Fibroblast of skin of right quadriceps (primary cell): ENCODE measurements around the gene IPCEF1.
"Not testable (repeated sequence)": the region's sequence is repeated elsewhere in the genome, so short reads cannot be mapped to it uniquely, and the experiment has no call there.

Experiments
- DNase-seq: peaks from one replicate; pipeline ENCODE4 v3.0.0-alpha.2; 2013

Gene IPCEF1

DNA sequence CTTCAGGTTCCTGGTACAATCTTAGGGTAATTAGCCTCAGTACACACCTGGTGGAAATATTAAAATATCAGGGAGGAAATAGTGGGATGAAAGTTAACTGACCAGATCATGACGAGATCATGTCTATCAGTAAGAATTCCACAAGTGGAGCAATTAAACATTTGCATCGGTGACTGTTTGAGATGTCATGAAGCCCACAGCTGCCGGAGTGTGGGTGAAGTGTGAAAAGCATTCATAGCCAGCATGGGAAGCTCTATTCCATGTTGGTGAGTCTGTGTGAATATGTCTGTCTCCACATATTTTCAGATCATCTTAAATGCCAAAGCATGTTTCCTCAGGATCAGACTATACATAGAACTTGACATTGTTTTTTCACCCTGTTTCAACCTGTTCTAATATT, 142.8 kb downstream of the IPCEF1 start:
- no peak for DNase-seq

- DNase-seq = no peak
These were observed 145.9 kb downstream of the IPCEF1 start for GRCh38 chr6:154210678-154211077.

- DNase-seq = no peak
These were observed 147.0 kb downstream of the IPCEF1 start for GRCh38 chr6:154209555-154209954.

DNA sequence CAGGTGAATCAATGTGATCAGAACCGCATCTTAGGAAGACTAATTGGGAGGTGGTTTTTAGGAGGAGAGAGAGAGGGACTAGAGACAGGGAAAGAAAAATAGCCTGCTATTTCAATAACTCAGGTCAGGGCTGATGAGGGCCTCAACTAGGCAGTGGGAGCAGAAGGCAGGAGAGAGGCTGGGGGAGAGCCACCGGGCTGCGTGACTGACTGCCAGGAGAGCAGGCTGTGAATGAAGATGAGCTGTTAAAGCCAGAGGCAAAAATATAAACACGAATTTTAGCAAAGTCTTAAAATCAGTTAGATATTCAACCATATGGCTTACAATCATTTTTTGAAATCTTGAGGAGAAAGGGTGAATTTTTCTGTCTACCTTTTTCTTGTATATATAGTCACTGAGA, 149.6 kb downstream of the IPCEF1 start:
- DNase-seq = no peak

GRCh38 chr6:154206141-154206540, 150.5 kb downstream of the IPCEF1 start:
- no peak for DNase-seq

GRCh38 chr6:154202958-154203357, 153.6 kb downstream of the IPCEF1 start:
- no peak for DNase-seq

GRCh38 chr6:154202339-154202738, 154.3 kb downstream of the IPCEF1 start:
- DNase-seq = no peak

- DNase-seq = not testable (repeated sequence)
These were observed 154.9 kb downstream of the IPCEF1 start for GRCh38 chr6:154201688-154202087.

DNA sequence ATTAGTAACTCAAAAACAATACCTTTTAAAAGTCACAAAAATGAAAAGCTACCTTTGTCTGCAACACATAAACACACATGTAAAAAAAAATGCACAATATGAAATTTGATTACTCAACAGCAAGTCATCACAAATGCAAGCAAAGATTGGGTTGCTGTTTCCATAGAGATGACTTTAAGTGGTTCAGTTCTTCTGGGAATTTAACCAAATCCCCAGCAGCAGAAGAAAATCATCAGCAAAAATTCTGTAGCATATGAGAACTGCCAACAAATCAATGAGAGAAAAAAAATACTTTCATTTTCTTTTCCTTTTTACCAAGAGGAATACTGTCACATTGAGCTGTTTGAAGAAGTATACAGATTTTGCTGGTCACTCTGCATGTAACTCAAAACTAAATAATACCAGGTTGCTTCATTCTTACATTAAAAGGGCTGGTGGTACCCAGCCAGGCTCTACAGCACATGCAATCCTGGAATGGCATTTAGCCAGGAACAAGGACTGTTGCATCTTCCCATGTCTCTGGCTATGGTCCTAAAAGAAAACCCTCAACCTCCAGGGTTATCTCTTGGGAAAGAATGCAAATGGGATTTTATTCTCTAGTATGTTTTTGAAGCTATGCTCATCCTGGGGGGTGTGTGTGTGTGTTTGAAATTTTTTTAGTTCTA, 159.3 kb downstream of the IPCEF1 start:
- peak; percentile 70 for DNase-seq

DNA sequence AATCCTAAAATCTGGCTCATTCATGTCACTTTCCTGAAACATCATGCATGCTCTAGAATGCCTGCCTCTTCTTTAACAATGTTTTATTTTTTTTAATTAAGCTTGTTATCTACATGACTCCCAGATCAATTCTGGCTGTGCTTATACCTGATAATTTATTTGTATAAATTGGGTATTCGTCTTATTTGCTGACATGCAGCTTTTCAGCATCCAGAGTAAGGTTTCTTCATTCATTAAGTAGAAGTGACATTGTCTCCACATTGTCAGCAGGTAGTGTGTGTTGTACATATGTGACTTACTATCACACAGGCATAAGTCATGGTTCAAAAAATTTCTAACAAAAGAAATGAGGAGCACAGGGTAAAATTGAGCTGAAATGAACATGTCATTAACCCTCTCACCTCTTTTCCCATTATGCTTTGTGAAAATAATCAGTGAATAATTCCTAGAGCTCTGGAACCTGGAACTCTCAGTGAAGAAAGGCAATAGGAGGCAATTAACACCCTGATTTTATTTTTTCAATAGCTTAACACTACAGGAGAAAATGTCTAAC, 160.2 kb downstream of the IPCEF1 start:
- DNase-seq = no peak

DNA sequence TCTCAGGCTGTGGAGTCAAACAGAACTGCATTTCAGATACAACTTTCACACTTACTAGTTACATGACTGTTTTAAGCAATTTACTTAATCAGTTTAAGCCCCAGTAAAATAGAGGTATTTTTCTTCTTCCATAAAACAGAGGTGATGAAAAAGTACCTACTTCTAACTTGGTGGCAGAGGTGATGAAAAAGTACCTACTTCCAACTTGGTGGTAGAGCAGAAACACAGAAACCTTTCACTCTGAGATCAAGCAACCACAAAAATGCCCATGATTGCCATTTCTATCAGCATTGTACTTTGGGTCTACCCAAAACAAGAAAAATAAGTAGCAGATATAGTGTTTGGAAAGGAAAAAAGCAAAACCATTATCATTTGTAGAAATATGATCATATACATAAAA, 168.9 kb downstream of the IPCEF1 start:
- DNase-seq = no peak

DNA sequence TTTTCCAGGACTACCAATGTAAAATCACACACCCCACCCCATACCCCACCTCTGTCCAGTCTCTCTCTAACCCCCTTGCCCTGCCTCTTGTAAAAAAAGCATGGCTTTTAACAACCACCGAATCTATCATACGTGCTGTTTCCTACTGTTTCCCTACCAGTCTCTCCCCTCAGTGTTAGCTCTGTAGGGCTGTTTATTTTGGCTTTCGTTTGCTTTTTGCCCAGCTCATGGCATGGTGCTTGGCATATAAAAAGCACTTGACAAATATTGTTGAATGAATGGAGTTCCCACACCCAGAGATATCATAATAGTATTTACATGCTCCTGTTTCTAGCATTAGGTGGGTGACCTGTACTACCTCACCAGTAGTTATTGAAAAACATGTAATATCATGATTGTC, 169.4 kb downstream of the IPCEF1 start:
- no peak for DNase-seq

DNA sequence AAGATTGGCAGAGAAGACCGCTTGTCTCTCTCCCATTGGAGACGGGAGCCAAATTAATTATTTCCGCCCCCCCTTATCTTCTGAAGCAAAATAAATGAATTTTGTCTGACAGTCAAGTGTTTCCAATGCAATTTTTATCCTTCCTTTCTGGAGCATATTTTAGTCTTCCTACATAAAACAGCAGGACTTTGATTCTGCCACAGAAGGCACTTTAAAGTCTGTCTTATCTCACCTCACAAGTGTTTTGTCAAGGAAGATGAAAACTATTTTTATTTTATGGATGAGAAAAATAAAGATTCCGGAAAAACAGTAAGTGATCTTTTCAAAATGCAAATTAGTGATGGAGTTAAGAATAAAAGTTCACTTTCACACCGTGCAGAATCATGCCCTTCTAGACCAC, 177.2 kb downstream of the IPCEF1 start:
- DNase-seq = no peak

GRCh38 chr6:154172393-154172792, 184.2 kb downstream of the IPCEF1 start:
- not testable (repeated sequence) for DNase-seq

DNA sequence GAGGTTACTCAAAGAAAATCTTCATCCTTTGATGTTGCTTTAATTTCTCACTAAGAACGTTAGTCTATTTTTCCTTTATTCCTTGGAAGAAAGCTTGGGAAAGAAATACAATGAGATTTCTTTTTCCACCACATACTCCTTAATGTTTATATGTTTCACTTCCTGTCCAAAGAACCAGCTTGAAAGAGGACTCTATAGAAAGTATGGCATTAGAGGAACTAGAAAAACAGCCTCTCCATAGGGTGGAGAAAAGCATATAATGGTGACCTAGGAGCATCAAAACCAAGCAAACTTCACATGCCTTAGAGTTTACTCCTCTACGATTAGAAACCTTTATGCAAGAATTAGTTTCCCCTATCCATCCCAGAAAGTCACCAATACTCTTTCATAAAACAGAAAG, 186.5 kb downstream of the IPCEF1 start:
- DNase-seq = no peak

GRCh38 chr6:154169193-154169847, 187.3 kb downstream of the IPCEF1 start:
- DNase-seq = no peak

GRCh38 chr6:154167126-154167525, 189.5 kb downstream of the IPCEF1 start:
- DNase-seq = no peak

- no peak for DNase-seq
These were observed 190.5 kb downstream of the IPCEF1 start for GRCh38 chr6:154166140-154166539.

DNA sequence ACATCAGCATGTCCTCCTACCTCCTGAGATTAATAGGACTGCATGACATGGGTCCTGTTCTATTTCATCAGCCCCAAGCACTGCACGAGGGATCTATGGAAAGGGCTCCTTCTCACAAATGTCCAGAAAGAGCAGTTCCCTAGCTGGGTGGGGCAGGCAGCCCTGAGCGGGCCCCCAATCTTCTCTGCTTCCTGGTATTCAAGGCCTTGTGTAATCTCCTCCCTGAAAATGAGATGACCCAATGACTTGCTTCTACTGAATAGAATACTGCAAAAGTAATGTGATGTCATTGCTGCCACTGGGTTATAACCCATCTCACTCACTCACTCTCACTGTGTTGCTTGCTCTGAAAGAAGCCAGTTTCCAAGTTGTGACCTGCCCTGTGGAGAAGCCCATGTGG, 191.1 kb downstream of the IPCEF1 start:
- DNase-seq = no peak

- DNase-seq = peak; percentile 71
These were observed 192.2 kb downstream of the IPCEF1 start for GRCh38 chr6:154164397-154164796.

DNA sequence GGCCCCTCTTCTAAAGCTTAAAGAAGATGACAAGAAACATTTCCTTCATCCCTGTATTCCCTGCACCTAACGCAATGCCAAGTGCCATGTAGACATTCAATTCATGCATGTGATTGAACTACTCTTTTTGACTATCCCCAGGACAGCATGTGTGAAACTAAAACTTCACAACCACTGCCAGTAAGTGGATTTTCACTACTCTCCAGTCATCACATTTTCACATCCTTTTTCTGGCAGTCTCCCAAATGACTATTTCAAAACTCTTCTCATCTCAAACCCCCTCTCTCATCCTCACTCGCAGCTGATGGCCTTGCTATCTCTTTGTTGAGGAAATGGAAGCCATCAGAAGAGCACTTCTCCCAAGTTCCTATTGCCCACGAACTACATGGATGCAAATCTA, 194.9 kb downstream of the IPCEF1 start:
- DNase-seq = no peak

DNA sequence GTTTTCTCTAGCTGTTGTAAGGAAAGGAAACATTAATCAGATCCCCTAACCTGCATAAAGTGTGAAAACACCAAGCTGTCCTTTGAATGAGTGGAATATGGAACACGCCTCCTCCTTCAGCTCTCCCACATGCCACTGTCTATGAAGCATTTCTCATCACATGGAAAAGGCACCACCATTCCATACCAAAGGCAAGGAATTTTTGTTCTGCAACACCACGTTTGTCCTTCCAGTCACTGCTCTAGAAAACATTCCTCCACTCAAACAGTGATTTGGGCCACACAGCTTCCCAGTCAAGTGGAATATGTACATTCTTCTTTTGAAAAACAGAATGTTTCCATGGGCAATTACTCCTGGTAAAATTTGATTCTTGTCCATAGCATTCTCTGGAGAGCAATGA, 197.5 kb downstream of the IPCEF1 start:
- no peak for DNase-seq

GRCh38 chr6:154157706-154158105, 198.9 kb downstream of the IPCEF1 start:
- DNase-seq = no peak

- DNase-seq = no peak
These were observed 199.5 kb downstream of the IPCEF1 start for GRCh38 chr6:154157082-154157481.
